ENCODE data around the gene LTBP1. TPM values are rescaled to one million over a fixed set of nuclear protein-coding genes. Genes with fewer than 3 reads are reported as not detected.

The LTBP1 gene
- total RNA-seq, 1 experiment from 2014 or later: 28.5 TPM

DNA sequence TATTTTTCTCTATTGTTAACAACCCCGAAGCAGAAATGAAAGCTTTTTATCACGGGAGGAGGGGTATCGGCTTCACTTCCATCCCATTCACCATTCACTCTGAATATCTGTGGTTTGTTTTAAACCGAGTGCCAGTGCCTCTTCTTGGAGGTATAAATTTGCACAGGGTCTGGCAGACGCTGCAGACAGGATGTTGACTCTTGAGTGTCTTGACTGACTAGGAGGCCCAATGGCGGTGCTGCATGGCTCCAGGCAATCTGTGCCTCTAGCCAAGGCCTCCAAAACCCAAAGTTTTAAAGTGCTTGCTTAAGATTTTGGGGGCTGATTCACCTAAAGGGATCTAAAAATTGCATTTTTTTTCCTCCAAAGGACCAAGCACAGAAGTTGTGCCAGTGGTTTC, 183.8 kb downstream of the LTBP1 start:
- Histone ChIP-seq H2BK20ac (ENCODE audit: low read depth, low read length, poor library complexity, severe bottlenecking) (no peak overlapping the region), H4K91ac (ENCODE audit: insufficient read length, low read depth, low read length) (no peak overlapping the region), H3K56ac (ENCODE audit: insufficient read length, low read depth, low read length) (no peak overlapping the region), H2AK5ac (ENCODE audit: insufficient read length, low read length) (no peak overlapping the region), H4K8ac (replicated peaks; ENCODE audit: insufficient read length, low read depth, low read length) (no peak overlapping the region), H3K79me1 (ENCODE audit: insufficient read depth, low read depth, low read length, poor library complexity, severe bottlenecking) (no peaks in the 10 kb centered on the region), H3K18ac (ENCODE audit: insufficient read length, low read depth, low read length) (no peak overlapping the region), H2BK15ac (ENCODE audit: low read depth, low read length) (no peak overlapping the region), H3K27ac (ENCODE audit: insufficient read length, low read depth, low read length) (no peak overlapping the region), H3K23me2 (ENCODE audit: insufficient read length, low read depth, low read length, poor library complexity, severe bottlenecking) (no peaks in the 10 kb centered on the region), H2AFZ (ENCODE audit: low read length) (no peak overlapping the region), H2BK120ac (ENCODE audit: low read depth, low read length, poor library complexity, severe bottlenecking) (no peak overlapping the region), H4K20me1 (ENCODE audit: control insufficient read depth, insufficient read depth, insufficient read length) (no peaks in the 10 kb centered on the region), H3K9me3 (ENCODE audit: control insufficient read depth, low read depth, low read length) (no peaks in the 10 kb centered on the region), H3K4me2 (ENCODE audit: insufficient read depth, insufficient read length, low read length) (no peak overlapping the region), H3K79me2 (ENCODE audit: insufficient read depth, low read length) (no peaks in the 10 kb centered on the region), H2BK5ac (ENCODE audit: insufficient read length, low read length) (no peak overlapping the region), H3K4me1 (ENCODE audit: insufficient read depth, low read length) (no peaks in the 10 kb centered on the region), H3K14ac (ENCODE audit: insufficient read depth, low read length) (no peak overlapping the region), H3T11ph (ENCODE audit: low read length) (no peak overlapping the region), H3K27me3 (ENCODE audit: insufficient read depth, low read length) (no peaks in the 10 kb centered on the region), H3K9ac (ENCODE audit: extremely low read depth, insufficient read length, low read length) (no peak overlapping the region), H4K5ac (ENCODE audit: insufficient read length, low read depth, low read length) (no peak overlapping the region), H3K4ac (ENCODE audit: low read depth, low read length) (no peak overlapping the region), H2BK12ac (ENCODE audit: insufficient read length, low read depth, low read length) (no peak overlapping the region), H3K23ac (ENCODE audit: insufficient read length, low read depth, low read length) (no peak overlapping the region)
- H3K36me3 Mint-ChIP-seq (ENCODE audit: insufficient read depth in 1 of 3, low read depth in 3 of 3): peaks cover 0 to 2% (median 0%) of the 10 kb centered on the region in 3 experiments; a peak in 1 of 7 replicates
- no peak for DNase-seq
- no peak overlapping the region for H3K4me3 Mint-ChIP-seq
- H3K27me3 Mint-ChIP-seq (ENCODE audit: low read depth): no peaks in the 10 kb centered on the region
- H3K4me1 Mint-ChIP-seq: peaks cover 13 to 15% of the 10 kb centered on the region in 2 experiments
- H3K27ac Mint-ChIP-seq: no peak overlapping the region
- no peak for TF ChIP-seq CTCF (conservative IDR thresholded peaks at IDR 0.05)
- WGBS (ENCODE audit: extremely low coverage, insufficient read length, low lambda C conversion rate): no CpG with 5 or more reads among the region's 6 CpGs
- H3K9me3 Mint-ChIP-seq: no peaks in the 10 kb centered on the region
